Ascending aorta (tissue), 2 donors: ENCODE measurements around the gene INO80C. TPM values are rescaled to one million over a fixed set of nuclear protein-coding genes. Genes with fewer than 3 reads are reported as not detected.

Experiments used
- DNase-seq, 2 donors: peaks; one replicate each; pipeline ENCODE4 v3.0.0-alpha.2; 2019; ENCODE audit warnings: low spot score in 2 of 2
- H3K27ac ChIP-seq, 2 donors: fragments of 200-600 bp; sonication (generic); one replicate each; pipeline ENCODE4 v1.5.1; 2016 to 2017; ENCODE audit warnings: mild to moderate bottlenecking in 1 of 2
- H3K27me3 ChIP-seq: fragments of 200-600 bp; sonication (generic); one replicate; pipeline ENCODE4 v1.5.1; 2017
- H3K36me3 ChIP-seq, 2 donors: fragments of 200-600 bp; sonication (generic); one replicate each; pipeline ENCODE4 v1.5.1; 2016
- H3K4me1 ChIP-seq, 2 donors: fragments of 200-600 bp; sonication (generic); one replicate each; pipeline ENCODE4 v1.5.1; 2016 to 2017; ENCODE audit warnings: mild to moderate bottlenecking in 1 of 2
- H3K4me3 ChIP-seq, 2 donors: fragments of 200-600 bp; sonication (generic); one replicate each; pipeline ENCODE4 v1.5.1; 2016 to 2017; ENCODE audit warnings: mild to moderate bottlenecking in 1 of 2
- H3K9me3 ChIP-seq, 2 donors: fragments of 200-600 bp; sonication (generic); one replicate each; pipeline ENCODE4 v1.5.1; 2016
- intact Hi-C: fragments of 100-400 bp; cut with DNase I; formaldehyde crosslinking; loops from one replicate; pipeline ENCODE4 v1.15.1; 2023
- total RNA-seq: library from RNA; depleted of rRNA; stranded (reverse); fragments of >200 nt; gene quantifications from one replicate; pipeline ENCODE4 v1.1.0, GENCODE V29; 2016
- TF ChIP-seq, protein P1 (sequence below), 3 experiments: fragments of 200-600 bp in 2 of 3; fragments of 450-650 bp in 1 of 3; sonication (generic) in 2 of 3; IDR thresholded peaks; one replicate each; pipeline ENCODE4 v1.5.1; 2016 to 2019; ENCODE audit warnings: antibody characterized with exemption in 3 of 3, mild to moderate bottlenecking in 1 of 3, moderate library complexity in 1 of 3

INO80C gene
- total RNA-seq, 1 donor from 2014 or later = 11.2 TPM

DNA sequence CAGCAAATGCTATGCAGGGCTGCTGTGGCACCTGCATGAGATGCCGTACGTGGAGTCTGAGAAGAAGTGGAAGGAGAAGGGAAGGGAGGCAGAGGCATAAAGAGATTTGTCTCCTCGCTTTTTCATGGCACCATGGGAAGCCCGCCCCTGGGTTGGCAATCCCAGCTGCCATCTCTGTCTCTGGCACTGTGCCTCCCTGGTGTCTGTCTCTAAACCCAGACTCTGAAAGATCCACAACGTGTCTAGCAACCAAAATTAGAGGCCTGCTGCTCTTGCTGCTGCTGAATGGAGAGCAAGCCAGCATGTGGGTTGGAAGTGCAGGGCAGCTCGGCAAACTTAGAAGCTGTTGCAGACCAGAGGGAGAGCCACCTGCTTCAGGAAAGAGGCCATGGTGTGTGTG, 53.1 kb downstream of the INO80C start:
- TF ChIP-seq, protein P1, sequence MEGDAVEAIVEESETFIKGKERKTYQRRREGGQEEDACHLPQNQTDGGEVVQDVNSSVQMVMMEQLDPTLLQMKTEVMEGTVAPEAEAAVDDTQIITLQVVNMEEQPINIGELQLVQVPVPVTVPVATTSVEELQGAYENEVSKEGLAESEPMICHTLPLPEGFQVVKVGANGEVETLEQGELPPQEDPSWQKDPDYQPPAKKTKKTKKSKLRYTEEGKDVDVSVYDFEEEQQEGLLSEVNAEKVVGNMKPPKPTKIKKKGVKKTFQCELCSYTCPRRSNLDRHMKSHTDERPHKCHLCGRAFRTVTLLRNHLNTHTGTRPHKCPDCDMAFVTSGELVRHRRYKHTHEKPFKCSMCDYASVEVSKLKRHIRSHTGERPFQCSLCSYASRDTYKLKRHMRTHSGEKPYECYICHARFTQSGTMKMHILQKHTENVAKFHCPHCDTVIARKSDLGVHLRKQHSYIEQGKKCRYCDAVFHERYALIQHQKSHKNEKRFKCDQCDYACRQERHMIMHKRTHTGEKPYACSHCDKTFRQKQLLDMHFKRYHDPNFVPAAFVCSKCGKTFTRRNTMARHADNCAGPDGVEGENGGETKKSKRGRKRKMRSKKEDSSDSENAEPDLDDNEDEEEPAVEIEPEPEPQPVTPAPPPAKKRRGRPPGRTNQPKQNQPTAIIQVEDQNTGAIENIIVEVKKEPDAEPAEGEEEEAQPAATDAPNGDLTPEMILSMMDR (IDR thresholded peaks at IDR 0.05) = no peak
- intact Hi-C loops = no loop called here
- Histone ChIP-seq H3K36me3 (no peaks in the 10 kb centered on the region), H3K27me3 (no peaks in the 10 kb centered on the region), H3K9me3 (no peaks in the 10 kb centered on the region), H3K4me1 (no peaks in the 10 kb centered on the region), H3K4me3 (no peak overlapping the region), H3K27ac (no peak overlapping the region)
- no peak for DNase-seq

- Histone ChIP-seq H3K36me3 (no peaks in the 10 kb centered on the region), H3K27me3 (no peaks in the 10 kb centered on the region), H3K27ac (no peak overlapping the region), H3K4me1 (no peaks in the 10 kb centered on the region), H3K4me3 (no peak overlapping the region), H3K9me3 (no peaks in the 10 kb centered on the region)
- no peak for DNase-seq
- intact Hi-C loops = no loop called here
- TF ChIP-seq, protein P1 (IDR thresholded peaks at IDR 0.05) = no peak
Measured at GRCh38 chr18:35443847-35444246, 53.9 kb downstream of the INO80C start.

DNA sequence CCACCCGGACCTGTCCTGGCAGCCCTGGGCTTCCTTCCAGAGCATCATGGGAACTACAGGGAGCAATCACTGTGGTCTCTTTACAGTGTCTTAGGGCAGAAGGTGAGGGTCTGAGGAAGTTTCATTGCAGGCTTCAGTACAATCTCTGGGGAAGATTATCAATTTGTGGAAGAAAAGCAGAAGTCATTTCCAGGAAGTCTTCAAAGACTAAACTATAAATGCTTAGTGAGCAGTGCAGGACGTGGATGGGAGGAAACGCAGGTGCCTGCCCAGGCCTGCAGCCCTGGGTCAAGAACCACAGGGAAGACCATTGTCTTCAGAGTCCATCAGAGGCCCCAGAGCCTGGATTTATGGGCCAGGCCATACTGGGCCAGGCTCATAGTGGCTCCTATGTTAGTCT, 54.3 kb downstream of the INO80C start:
- Histone ChIP-seq H3K4me1 (no peaks in the 10 kb centered on the region), H3K27ac (no peak overlapping the region), H3K27me3 (no peaks in the 10 kb centered on the region), H3K9me3 (no peaks in the 10 kb centered on the region), H3K36me3 (no peaks in the 10 kb centered on the region), H3K4me3 (no peak overlapping the region)
- no peak for DNase-seq
- intact Hi-C loops = no loop called here
- TF ChIP-seq, protein P1 (IDR thresholded peaks at IDR 0.05) = no peak

DNA sequence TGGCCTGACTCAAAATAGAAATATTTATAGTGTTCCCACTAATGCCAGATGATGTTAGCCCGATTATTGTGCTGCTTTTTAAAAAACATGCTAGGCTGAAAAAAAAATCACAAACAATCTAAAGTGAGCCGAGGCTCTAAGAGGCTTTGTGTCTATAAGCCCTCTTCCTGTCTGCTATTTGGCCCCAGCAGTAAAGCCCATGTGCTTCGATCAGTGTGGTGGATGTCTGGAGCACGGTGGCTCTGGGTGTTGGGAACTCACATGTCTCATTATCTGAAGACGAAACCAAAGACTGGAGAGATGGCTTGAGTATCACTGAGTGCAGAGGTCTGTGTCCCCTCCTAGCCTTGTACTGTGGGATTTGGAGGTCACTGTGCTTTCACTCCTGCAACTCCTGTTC, 55.1 kb downstream of the INO80C start:
- intact Hi-C loops = no loop called here
- H3K9me3 ChIP-seq = no peaks in the 10 kb centered on the region
- TF ChIP-seq, protein P1 (IDR thresholded peaks at IDR 0.05) = no peak
- DNase-seq = no peak
- H3K4me1 ChIP-seq = no peaks in the 10 kb centered on the region
- no peaks in the 10 kb centered on the region for H3K27me3 ChIP-seq
- no peak overlapping the region for H3K4me3 ChIP-seq
- no peak overlapping the region for H3K27ac ChIP-seq
- no peaks in the 10 kb centered on the region for H3K36me3 ChIP-seq

DNA sequence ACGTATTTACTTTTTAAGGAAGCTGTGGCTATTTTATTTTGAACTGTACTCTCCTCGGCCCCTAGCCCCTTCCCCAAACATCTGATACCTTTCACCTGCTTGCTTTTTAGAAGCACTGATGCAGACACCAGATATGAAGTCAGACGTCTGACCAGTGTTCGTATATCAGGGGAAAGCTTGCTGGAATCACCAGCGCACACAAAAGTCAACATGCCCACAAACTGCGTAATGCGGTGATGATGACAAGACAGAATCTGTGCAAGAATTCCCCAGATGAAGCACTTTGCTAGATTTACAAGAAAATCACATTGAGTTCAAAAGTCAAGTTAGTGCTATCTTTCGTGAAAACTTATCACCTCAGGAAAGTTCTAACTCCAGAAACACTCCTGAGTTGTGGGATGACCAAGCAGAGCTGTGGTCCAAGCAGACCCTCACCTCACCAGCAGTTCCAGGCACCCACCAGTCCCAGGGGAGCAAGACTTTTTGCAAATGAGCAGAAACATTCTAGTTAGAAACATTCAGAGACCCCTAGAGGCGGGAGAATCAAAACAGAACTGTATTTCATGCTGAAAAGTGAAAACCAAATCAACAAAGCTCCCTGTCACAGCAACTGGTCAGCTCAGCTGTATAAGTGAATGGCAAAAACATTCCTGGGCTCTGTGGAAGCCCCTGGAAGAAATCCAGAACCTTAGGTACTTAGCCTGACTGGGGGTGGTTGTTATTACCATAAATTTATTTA, 55.7 kb downstream of the INO80C start:
- Histone ChIP-seq H3K4me1 (no peaks in the 10 kb centered on the region), H3K27ac (no peak overlapping the region), H3K27me3 (no peaks in the 10 kb centered on the region), H3K4me3 (no peak overlapping the region), H3K36me3 (no peaks in the 10 kb centered on the region), H3K9me3 (no peaks in the 10 kb centered on the region)
- DNase-seq = no peak
- intact Hi-C loops = no loop called here
- TF ChIP-seq, protein P1 (IDR thresholded peaks at IDR 0.05) = no peak
